Upper lobe of right lung (tissue), 1 donor: ENCODE data around the gene ANKRD11. TPM values are rescaled to one million over a fixed set of nuclear protein-coding genes. Genes with fewer than 3 reads are reported as not detected.

Experiments used
- ATAC-seq: fragments of 200-7000 bp; cut with Tn5 transposase; one replicate; pipeline ENCODE4 v1.9.1; 2020; ENCODE audit warnings: mild to moderate bottlenecking, moderate library complexity
- DNase-seq: peaks from one replicate; pipeline ENCODE4 v3.0.0-alpha.2; 2020
- H3K27ac ChIP-seq: fragments of 200-600 bp; one replicate; pipeline ENCODE4 v1.8.0; 2022
- H3K27me3 ChIP-seq: fragments of 200-600 bp; one replicate; pipeline ENCODE4 v1.8.0; 2022; ENCODE audit warnings: mild to moderate bottlenecking
- H3K36me3 ChIP-seq: fragments of 200-600 bp; one replicate; pipeline ENCODE4 v1.8.0; 2022
- H3K4me1 ChIP-seq: fragments of 200-600 bp; one replicate; pipeline ENCODE4 v1.8.0; 2022
- H3K4me3 ChIP-seq: fragments of 200-600 bp; one replicate; pipeline ENCODE4 v1.8.0; 2022; ENCODE audit warnings: mild to moderate bottlenecking
- H3K9me3 ChIP-seq: fragments of 200-600 bp; one replicate; pipeline ENCODE4 v1.8.0; 2022
- CTCF ChIP-seq: fragments of 200-600 bp; IDR thresholded peaks from one replicate; pipeline ENCODE4 v1.8.0; 2022; ENCODE audit warnings: antibody characterized with exemption
- intact Hi-C: fragments of 100-400 bp; cut with DNase I; formaldehyde crosslinking; loops from one replicate; pipeline ENCODE4 v1.11.0; 2022
- total RNA-seq: library from RNA; stranded (reverse); fragmentation: NEBNext Ultra II Directional; extraction: Animal tissue kit (Norgen Biotek cat#: 25700); gene quantifications from one replicate; pipeline ENCODE4 v1.2.1, GENCODE V29; 2021
- donor health status: DM: no; HTN: yes; CAD: no; lungs with severe emphysema.

The ANKRD11 gene
- total RNA-seq, 1 donor from 2014 or later, result 125 TPM

DNA sequence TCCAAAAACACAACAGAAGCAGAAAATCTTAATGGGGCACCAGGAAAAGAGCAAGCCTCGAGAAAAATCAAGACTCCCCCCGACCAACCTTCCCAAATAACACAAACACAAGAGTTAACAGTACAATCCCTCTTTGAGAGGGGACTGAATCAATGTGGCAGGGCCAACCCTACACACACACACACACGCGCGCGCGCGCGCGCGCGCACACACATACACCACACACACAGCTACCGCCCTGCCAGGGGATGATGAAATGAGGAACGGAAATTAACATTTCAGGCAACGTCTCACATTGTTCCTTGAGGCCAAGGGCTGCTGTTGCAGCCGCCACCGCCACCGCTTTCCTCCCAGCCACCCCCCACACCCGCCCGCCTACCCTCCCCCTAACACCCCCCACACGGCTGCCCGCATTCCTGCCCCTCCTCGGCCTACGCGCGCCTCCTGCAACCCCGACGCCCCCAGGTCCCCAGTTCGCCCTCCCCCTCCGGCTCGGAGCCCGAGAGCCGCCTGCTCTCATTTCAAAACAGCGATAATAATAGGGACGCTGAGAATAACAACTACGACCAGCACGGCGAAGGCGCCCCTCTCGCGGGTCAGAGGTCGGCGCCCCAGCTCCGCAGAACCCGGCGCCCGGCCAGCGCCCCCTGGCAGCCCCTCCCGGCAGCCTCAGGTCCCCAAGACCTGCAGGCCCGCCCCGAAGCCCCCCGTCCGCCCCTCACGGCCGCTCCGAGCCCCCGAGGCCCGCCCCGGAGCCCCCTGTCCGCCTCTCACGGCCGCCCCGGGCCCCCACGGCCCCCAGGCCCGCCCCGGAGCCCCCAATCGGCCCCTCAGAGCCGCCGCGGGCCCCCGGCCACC lies 1.1 kb downstream of the ANKRD11 start:
- intact Hi-C loops, result loop anchor here (10.0 kb wide), 1 partner anchor 154 kb away; no protein-coding TSS in a partner anchor
- Histone ChIP-seq H3K36me3 (no peaks in the 10 kb centered on the region), H3K4me1 (peaks cover 56% of the 10 kb centered on the region), H3K4me3 (peak overlapping the region; percentile 90), H3K9me3 (no peaks in the 10 kb centered on the region), H3K27ac (peak overlapping the region; percentile 93), H3K27me3 (no peaks in the 10 kb centered on the region)
- ATAC-seq, result peak; percentile 71
- TF ChIP-seq CTCF, result peak; percentile 49
- DNase-seq, result peak; percentile 91

DNA sequence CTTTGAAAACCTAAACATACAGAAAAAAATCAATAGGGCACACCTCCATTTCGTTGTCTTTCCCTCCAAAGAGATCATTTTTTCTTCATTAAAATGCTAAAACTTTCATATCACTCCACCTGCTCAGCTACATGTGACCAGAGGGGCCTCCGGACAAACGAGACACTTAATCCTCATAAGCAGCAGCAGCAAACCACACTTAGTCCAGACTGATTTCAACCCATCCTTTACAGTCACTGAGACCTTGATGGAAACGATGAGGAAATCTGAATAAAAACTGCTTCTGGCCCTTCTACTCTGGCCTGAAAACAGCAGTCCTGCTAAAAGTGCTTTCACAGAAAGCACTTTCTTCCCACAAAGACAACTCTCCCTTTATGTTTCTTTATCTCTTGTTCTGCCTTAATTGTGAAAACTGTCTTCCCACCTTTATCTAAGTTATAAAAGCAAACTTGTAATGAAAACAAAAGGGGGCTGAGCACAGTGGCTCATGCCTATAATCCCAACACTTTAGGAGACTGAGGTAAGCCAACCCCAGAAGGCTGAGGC lies 4.6 kb downstream of the ANKRD11 start:
- H3K36me3 ChIP-seq, result no peaks in the 10 kb centered on the region
- H3K27me3 ChIP-seq, result no peaks in the 10 kb centered on the region
- peak overlapping the region; percentile 27 for H3K27ac ChIP-seq
- intact Hi-C loops, result loop anchor here (10.0 kb wide), 1 partner anchor 151 kb away; no protein-coding TSS in a partner anchor
- DNase-seq (no peak), ATAC-seq (no peak)
- no peak overlapping the region for H3K4me3 ChIP-seq
- no peak for TF ChIP-seq CTCF
- peaks cover 72% of the 10 kb centered on the region for H3K4me1 ChIP-seq
- no peaks in the 10 kb centered on the region for H3K9me3 ChIP-seq

- DNase-seq, result no peak
- Histone ChIP-seq H3K9me3 (no peaks in the 10 kb centered on the region), H3K27ac (peak overlapping the region; percentile 27), H3K4me3 (no peak overlapping the region), H3K4me1 (peaks cover 77% of the 10 kb centered on the region), H3K27me3 (no peaks in the 10 kb centered on the region), H3K36me3 (no peaks in the 10 kb centered on the region)
- no peak for ATAC-seq
- intact Hi-C loops, result loop anchor here (10.0 kb wide), 1 partner anchor 150 kb away; no protein-coding TSS in a partner anchor
- no peak for TF ChIP-seq CTCF
These were observed 5.3 kb downstream of the ANKRD11 start for GRCh38 chr16:89484923-89485679.

DNA sequence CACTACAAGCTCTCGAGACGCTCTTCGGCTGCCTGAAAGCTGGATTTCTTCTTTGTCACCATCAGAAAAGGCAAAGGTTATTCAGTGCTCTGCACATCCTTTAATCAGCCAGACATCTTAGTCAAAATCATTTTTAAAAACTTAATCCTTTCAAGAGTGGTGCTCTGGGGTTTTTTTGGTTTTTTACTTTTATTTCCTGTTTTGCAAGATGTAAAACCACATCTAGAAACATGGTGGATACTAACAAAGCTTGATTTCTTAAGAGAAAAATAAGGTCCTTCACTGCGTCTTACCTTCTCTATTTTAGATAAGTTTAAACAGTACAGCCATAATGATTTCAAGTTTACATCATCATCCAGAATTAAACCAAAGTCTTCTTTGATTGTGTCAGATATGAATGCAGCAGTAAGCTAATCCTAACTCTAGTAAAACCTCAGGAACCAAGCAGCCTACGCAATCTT lies 6.3 kb downstream of the ANKRD11 start:
- H3K4me1 ChIP-seq, result peaks cover 85% of the 10 kb centered on the region
- H3K4me3 ChIP-seq, result no peak overlapping the region
- intact Hi-C loops, result loop anchor here (10.0 kb wide), 1 partner anchor 149 kb away; no protein-coding TSS in a partner anchor
- H3K9me3 ChIP-seq, result no peaks in the 10 kb centered on the region
- no peaks in the 10 kb centered on the region for H3K36me3 ChIP-seq
- no peaks in the 10 kb centered on the region for H3K27me3 ChIP-seq
- ATAC-seq (no peak), DNase-seq (no peak)
- no peak overlapping the region for H3K27ac ChIP-seq
- no peak for TF ChIP-seq CTCF

DNA sequence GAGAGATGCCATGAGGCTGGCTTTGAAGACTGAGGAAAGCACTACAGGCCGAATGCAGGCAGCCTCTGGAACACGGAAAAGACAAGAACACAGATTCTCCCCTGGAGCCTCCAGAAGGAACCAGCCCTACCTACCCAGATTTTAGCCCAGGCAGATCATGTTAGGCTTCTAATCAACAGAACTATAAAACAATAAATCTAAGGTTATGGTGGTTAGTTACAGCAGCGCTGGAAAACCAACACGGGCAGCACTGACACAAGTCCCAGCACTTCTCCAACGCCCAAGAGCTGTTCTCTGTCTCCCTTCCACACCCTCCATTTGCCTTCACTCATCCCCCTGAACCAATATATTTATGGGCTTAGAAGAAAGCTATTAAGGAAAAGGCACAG lies 7.5 kb downstream of the ANKRD11 start:
- Histone ChIP-seq H3K27ac (no peak overlapping the region), H3K9me3 (no peaks in the 10 kb centered on the region), H3K27me3 (no peaks in the 10 kb centered on the region), H3K36me3 (no peaks in the 10 kb centered on the region), H3K4me1 (peaks cover 86% of the 10 kb centered on the region), H3K4me3 (no peak overlapping the region)
- intact Hi-C loops, result loop anchor here (10.0 kb wide), 1 partner anchor 148 kb away; no protein-coding TSS in a partner anchor
- TF ChIP-seq CTCF, result no peak
- ATAC-seq (no peak), DNase-seq (no peak)
